Psoas muscle (tissue), 8 donors: ENCODE results near the gene TLE2. TPM values are rescaled to one million over a fixed set of nuclear protein-coding genes. Genes with fewer than 3 reads are reported as not detected.

ENCODE experiments used
- ATAC-seq, 4 donors: fragments of 200-7000 bp; cut with Tn5 transposase; one replicate each; pipeline ENCODE4 v1.9.1; 2020; ENCODE audit warnings: moderate library complexity in 3 of 4, mild to moderate bottlenecking in 2 of 4
- DNase-seq, 2 donors: peaks; one replicate each; pipeline ENCODE4 v3.0.0-alpha.2; 2020
- H3K27ac ChIP-seq: fragments of 200-600 bp; one replicate; pipeline ENCODE4 v1.8.0; 2022
- H3K27me3 ChIP-seq, 3 donors: fragments of 200-600 bp in 1 of 3; one replicate each; pipeline versions ENCODE4 v1.6.1 to v1.8.0; 2013 to 2022; ENCODE audit warnings: low read length in 2 of 3, mild to moderate bottlenecking in 2 of 3, moderate library complexity in 1 of 3; ENCODE audit not compliant: insufficient read depth in 3 of 3
- H3K36me3 ChIP-seq, 2 donors: fragments of 200-600 bp in 1 of 2; one replicate each; pipeline versions ENCODE4 v1.6.1 to v1.8.0; 2013 to 2022; ENCODE audit warnings: low read depth in 1 of 2, mild to moderate bottlenecking in 1 of 2, moderate library complexity in 1 of 2; ENCODE audit not compliant: insufficient read depth in 1 of 2
- H3K4me1 ChIP-seq: fragments of 200-600 bp; one replicate; pipeline ENCODE4 v1.8.0; 2022
- H3K4me3 ChIP-seq: fragments of 200-600 bp; one replicate; pipeline ENCODE4 v1.8.0; 2022; ENCODE audit warnings: mild to moderate bottlenecking
- H3K9me3 ChIP-seq: fragments of 200-600 bp; one replicate; pipeline ENCODE4 v1.8.0; 2022
- CTCF ChIP-seq: fragments of 200-600 bp; IDR thresholded peaks from one replicate; pipeline ENCODE4 v1.8.0; 2022; ENCODE audit warnings: antibody characterized with exemption
- WGBS, 3 donors: extraction: QIAGEN DNeasy Blood & Tissue Kit; methylation state at CpG; one replicate each; pipeline versions ENCODE4 v1.1.6 to v1.1.7; 2013; 5-methylcytosine and 5-hydroxymethylcytosine counted together
- intact Hi-C, 2 donors: fragments of 100-400 bp; cut with DNase I; formaldehyde crosslinking; loops; one replicate each; pipeline versions ENCODE4 v1.11.0 to v1.14.2; 2022
- polyA plus RNA-seq, 3 donors: library from polyadenylated mRNA; stranded (reverse); fragments of 200-250 nt; gene quantifications; one replicate each; pipeline ENCODE4 v1.2.3, GENCODE V29; 2013
- total RNA-seq, 4 donors: library from RNA; stranded (reverse); fragmentation: NEBNext Ultra II Directional in 2 of 4; extraction: Animal tissue kit (Norgen Biotek cat#: 25700) in 2 of 4; gene quantifications; one replicate each; pipeline versions ENCODE4 v1.2.1 to v1.2.4, GENCODE V29; 2021 to 2023
- donor health status: healthy with polysubstance abuse.
- donor health status: DM: no; HTN: no; CAD: no; lungs with moderate emphysema.
- donor health status: Bipolar disorder and iron deficiency.
- donor health status: healthy.
- donor health status: DM: yes; HTN: yes; CAD: no.
- donor health status: DM: no; HTN: no; CAD: no.
- donor health status: DM: no; HTN: no; CAD: no.
- donor health status: DM: yes; HTN: yes; CAD: no.

TLE2 gene
- total and polyA plus RNA-seq, 7 donors = 23.5 to 42.5 (median 33.6) TPM

- H3K36me3 ChIP-seq = peaks cover 0 to 69% of the 10 kb centered on the region in 2 donors
These were observed 27.8 kb downstream of the TLE2 start for GRCh38 chr19:3001235-3001800.

GRCh38 chr19:2998642-2999041 is 30.4 kb downstream of the TLE2 start:
- Histone ChIP-seq H3K4me1 (no peaks in the 10 kb centered on the region), H3K27me3 (no peaks in the 10 kb centered on the region), H3K36me3 (peaks cover 0 to 52% of the 10 kb centered on the region in 2 donors), H3K9me3 (no peaks in the 10 kb centered on the region), H3K27ac (no peak overlapping the region), H3K4me3 (no peak overlapping the region)
- no peak for TF ChIP-seq CTCF
- no peak for DNase-seq
- intact Hi-C loops = no loop called here
- 82 to 96% (median 95%) methylated on average over 11 of the region's 11 CpGs for WGBS, 3 donors
- no peak for ATAC-seq

More at GRCh38 chr19:3001235-3001800, 27.8 kb downstream of the TLE2 start:
- H3K4me3 ChIP-seq = no peak overlapping the region
- H3K27ac ChIP-seq = no peak overlapping the region
- H3K27me3 ChIP-seq = no peaks in the 10 kb centered on the region
- 93 to 98% (median 96%) methylated on average over 6 of the region's 6 CpGs for WGBS, 3 donors
- ATAC-seq (no peak), DNase-seq (no peak)
- no peaks in the 10 kb centered on the region for H3K4me1 ChIP-seq
- no peaks in the 10 kb centered on the region for H3K9me3 ChIP-seq
- intact Hi-C loops = no loop called here
- TF ChIP-seq CTCF = no peak

GRCh38 chr19:2997720-2998119 is 31.4 kb downstream of the TLE2 start:
- Histone ChIP-seq H3K9me3 (no peaks in the 10 kb centered on the region), H3K4me1 (no peaks in the 10 kb centered on the region), H3K4me3 (no peak overlapping the region), H3K27me3 (no peaks in the 10 kb centered on the region), H3K27ac (no peak overlapping the region), H3K36me3 (peaks cover 0 to 46% of the 10 kb centered on the region in 2 donors)
- no peak for DNase-seq
- intact Hi-C loops = no loop called here
- TF ChIP-seq CTCF = no peak
- WGBS, 3 donors = 71 to 76% (median 75%) methylated on average over 13 of the region's 13 CpGs
- no peak for ATAC-seq

- ATAC-seq (no peak), DNase-seq (no peak)
- H3K27ac ChIP-seq = no peak overlapping the region
- H3K4me3 ChIP-seq = no peak overlapping the region
- TF ChIP-seq CTCF = no peak
- H3K27me3 ChIP-seq = no peaks in the 10 kb centered on the region
- no peaks in the 10 kb centered on the region for H3K9me3 ChIP-seq
- no peaks in the 10 kb centered on the region for H3K4me1 ChIP-seq
- peaks cover 0 to 18% of the 10 kb centered on the region in 2 donors for H3K36me3 ChIP-seq
- intact Hi-C loops = no loop called here
- 76 to 80% (median 76%) methylated on average over 15 of the region's 15 CpGs for WGBS, 3 donors
These were observed 34.4 kb downstream of the TLE2 start for GRCh38 chr19:2994588-2995131.

GRCh38 chr19:2993579-2993978 is 35.5 kb downstream of the TLE2 start:
- intact Hi-C loops = no loop called here
- Histone ChIP-seq H3K27ac (no peak overlapping the region), H3K4me1 (no peaks in the 10 kb centered on the region), H3K9me3 (no peaks in the 10 kb centered on the region), H3K36me3 (peaks cover 0 to 8% of the 10 kb centered on the region in 2 donors), H3K27me3 (no peaks in the 10 kb centered on the region), H3K4me3 (no peak overlapping the region)
- TF ChIP-seq CTCF = no peak
- 51 to 59% (median 57%) methylated on average over 7 to 9 of the region's 9 CpGs for WGBS, 3 donors
- no peak for DNase-seq
- ATAC-seq = no peak
